ENCODE results near the gene TBC1D19. TPM values are rescaled to one million over a fixed set of nuclear protein-coding genes. Genes with fewer than 3 reads are reported as not detected.
A peak's percentile ranks its signal among the peaks of the same experiment; 100 is the strongest.
"Not testable (repeated sequence)": the region's sequence is repeated elsewhere in the genome, so short reads cannot be mapped to it uniquely, and the experiment has no call there.

The TBC1D19 gene
- total RNA-seq, 1 donor from 2014 or later = 5.2 TPM

DNA sequence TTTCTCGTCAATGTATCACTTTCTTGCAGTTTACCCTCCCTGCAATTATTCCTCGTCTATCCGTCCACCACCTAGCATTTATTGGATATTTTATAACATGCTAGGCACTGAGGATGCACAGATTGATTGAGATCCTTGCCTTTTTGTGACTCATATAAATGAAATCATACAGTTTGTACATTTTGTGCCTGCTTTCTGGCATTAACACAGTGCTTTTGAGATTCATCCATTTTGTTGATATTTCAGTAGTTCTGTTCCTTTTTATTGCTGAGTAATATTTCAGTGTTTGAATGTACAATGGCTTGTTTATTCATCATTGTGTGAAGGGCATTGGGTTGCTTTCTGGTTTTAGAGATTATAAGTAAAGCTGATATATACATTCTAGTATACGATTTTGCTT is 841 bp downstream of the TBC1D19 start:
- intact Hi-C loops (cut with micrococcal nuclease) = loop anchor here (1.0 to 5.0 kb wide), 11 partner anchors 127 to 2002 kb away; partner anchors contain the start of genes DHX15, PI4K2B, RBPJ and SEPSECS
- TF ChIP-seq, protein P1, sequence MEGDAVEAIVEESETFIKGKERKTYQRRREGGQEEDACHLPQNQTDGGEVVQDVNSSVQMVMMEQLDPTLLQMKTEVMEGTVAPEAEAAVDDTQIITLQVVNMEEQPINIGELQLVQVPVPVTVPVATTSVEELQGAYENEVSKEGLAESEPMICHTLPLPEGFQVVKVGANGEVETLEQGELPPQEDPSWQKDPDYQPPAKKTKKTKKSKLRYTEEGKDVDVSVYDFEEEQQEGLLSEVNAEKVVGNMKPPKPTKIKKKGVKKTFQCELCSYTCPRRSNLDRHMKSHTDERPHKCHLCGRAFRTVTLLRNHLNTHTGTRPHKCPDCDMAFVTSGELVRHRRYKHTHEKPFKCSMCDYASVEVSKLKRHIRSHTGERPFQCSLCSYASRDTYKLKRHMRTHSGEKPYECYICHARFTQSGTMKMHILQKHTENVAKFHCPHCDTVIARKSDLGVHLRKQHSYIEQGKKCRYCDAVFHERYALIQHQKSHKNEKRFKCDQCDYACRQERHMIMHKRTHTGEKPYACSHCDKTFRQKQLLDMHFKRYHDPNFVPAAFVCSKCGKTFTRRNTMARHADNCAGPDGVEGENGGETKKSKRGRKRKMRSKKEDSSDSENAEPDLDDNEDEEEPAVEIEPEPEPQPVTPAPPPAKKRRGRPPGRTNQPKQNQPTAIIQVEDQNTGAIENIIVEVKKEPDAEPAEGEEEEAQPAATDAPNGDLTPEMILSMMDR (IDR thresholded peaks at IDR 0.05) = no peak
- H3K36me3 Mint-ChIP-seq (ENCODE audit: low read depth) = peaks cover 7% of the 10 kb centered on the region
- POLR2A ChIA-PET = interaction anchor here (0.7 to 3.0 kb wide), 6 partner anchors 265 to 412 kb away, joined by 3 to 38 read pairs (median 8); partner anchors contain the start of genes RBPJ and STIM2
- CTCF ChIA-PET = interaction anchor here (0.7 to 2.7 kb wide), 2 partner anchors 273 to 1272 kb away, joined by 3 to 9 read pairs; partner anchors contain the start of gene ZCCHC4
- DNase-seq = no peak
- peak overlapping the region; percentile 93 for H3K27ac Mint-ChIP-seq
- no peaks in the 10 kb centered on the region for H3K27me3 Mint-ChIP-seq
- H3K9me3 Mint-ChIP-seq = no peaks in the 10 kb centered on the region
- no peak for ATAC-seq (ENCODE audit: low read depth)
- H3K4me3 Mint-ChIP-seq = peak overlapping the region; percentile 96
- H3K4me1 Mint-ChIP-seq = peaks cover 24% of the 10 kb centered on the region

DNA sequence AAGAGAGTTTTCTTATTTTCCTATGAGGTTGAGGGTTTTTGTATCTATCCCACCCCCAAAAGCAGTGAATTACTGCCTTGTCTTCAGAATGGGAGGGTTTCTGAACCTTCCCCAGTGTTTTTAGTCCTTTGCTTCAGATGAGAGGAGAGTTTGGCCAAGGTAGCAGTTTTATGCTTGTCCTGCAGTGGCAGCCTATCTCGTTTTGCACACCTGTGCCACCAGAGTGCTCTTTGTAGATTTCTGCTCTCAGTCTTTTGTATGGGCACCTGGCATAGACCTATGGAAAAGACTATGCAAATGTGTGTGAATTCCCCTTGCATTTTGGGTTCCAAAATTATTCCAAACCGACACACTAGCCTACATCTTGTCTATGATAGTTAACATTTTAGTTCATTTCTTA is 5.8 kb downstream of the TBC1D19 start:
- peaks cover 1% of the 10 kb centered on the region for H3K36me3 Mint-ChIP-seq (ENCODE audit: low read depth)
- TF ChIP-seq, protein P1 (IDR thresholded peaks at IDR 0.05) = no peak
- POLR2A ChIA-PET = no interaction called here
- H3K4me3 Mint-ChIP-seq = no peak overlapping the region
- intact Hi-C loops (cut with micrococcal nuclease) = no loop called here
- H3K27me3 Mint-ChIP-seq = no peaks in the 10 kb centered on the region
- CTCF ChIA-PET = interaction anchor here (0.5 kb wide), 1 partner anchor 131 kb away, joined by 5 read pairs; no protein-coding TSS in a partner anchor
- peaks cover 4% of the 10 kb centered on the region for H3K4me1 Mint-ChIP-seq
- ATAC-seq (ENCODE audit: low read depth) = no peak
- H3K27ac Mint-ChIP-seq = no peak overlapping the region
- no peaks in the 10 kb centered on the region for H3K9me3 Mint-ChIP-seq
- DNase-seq = no peak

DNA sequence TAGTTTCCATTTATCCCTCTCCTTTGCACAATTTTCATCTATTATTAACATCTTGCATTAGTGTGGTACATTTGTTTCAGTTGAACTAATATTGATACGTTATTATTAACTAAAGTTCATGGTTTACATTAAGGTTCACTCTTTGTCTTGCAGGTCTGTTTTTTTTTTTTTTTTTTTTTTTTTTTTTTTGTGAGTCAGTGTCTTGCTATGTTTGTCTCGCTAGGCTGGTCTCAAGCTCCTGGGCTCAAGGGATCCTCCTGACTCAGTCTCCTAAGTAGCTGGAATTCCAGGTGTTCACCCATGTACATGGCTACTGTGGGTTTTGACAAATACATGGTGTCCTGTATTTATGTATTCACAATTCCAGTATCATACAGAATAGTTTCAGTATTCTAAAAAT is 6.8 kb downstream of the TBC1D19 start:
- Mint-ChIP-seq H3K36me3 (ENCODE audit: low read depth) (peaks cover 1% of the 10 kb centered on the region), H3K4me1 (no peaks in the 10 kb centered on the region), H3K27me3 (no peaks in the 10 kb centered on the region), H3K9me3 (no peaks in the 10 kb centered on the region), H3K27ac (no peak overlapping the region), H3K4me3 (no peak overlapping the region)
- CTCF ChIA-PET = no interaction called here
- TF ChIP-seq, protein P1 (IDR thresholded peaks at IDR 0.05) = no peak
- POLR2A ChIA-PET = no interaction called here
- intact Hi-C loops (cut with micrococcal nuclease) = no loop called here
- DNase-seq = no peak
- ATAC-seq (ENCODE audit: low read depth) = no peak

DNA sequence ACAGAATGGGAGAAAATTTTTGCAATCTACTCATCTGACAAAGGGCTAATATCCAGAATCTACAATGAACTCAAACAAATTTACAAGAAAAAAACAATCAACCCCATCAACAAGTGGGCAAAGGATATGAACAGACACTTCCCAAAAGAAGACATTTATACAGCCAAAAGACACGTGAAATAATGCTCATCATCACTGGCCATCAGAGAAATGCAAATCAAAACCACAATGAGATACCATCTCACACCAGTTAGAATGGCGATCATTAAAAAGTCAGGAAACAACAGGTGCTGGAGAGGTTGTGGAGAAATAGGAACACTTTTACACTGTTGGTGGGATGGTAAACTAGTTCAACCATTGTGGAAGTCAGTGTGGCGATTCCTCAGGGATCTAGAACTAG is 9.7 kb downstream of the TBC1D19 start:
- H3K4me1 Mint-ChIP-seq; DNase-seq; H3K9me3 Mint-ChIP-seq; intact Hi-C loops (cut with micrococcal nuclease); H3K27ac Mint-ChIP-seq; ATAC-seq (ENCODE audit: low read depth); H3K4me3 Mint-ChIP-seq; H3K36me3 Mint-ChIP-seq (ENCODE audit: low read depth); H3K27me3 Mint-ChIP-seq; CTCF ChIA-PET; POLR2A ChIA-PET: not testable (repeated sequence)

DNA sequence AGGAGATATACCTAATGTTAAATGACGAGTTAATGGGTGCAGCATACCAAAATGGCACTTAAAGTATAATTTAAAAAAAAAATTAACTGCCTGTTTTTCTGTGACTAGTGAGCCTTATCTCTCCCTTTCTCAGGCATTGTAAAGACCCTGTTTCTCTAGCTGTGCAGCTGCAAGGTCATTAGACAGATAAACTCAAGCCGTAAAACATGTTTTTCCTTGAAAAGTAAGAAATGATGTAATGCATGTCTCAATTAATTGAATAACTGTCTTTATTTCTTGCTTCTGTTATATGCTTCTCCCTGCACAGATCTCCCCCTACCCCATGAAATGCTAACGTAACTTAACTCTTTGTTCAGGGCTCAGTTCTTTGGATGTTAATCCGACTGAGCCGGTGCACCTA is 10.5 kb downstream of the TBC1D19 start:
- ChIA-PET POLR2A (no interaction called here), CTCF (no interaction called here)
- intact Hi-C loops (cut with micrococcal nuclease) = no loop called here

More for the DNA sequence above, 10.5 kb downstream of the TBC1D19 start:
- peaks cover 1% of the 10 kb centered on the region for H3K36me3 Mint-ChIP-seq (ENCODE audit: low read depth)
- TF ChIP-seq, protein P1 (IDR thresholded peaks at IDR 0.05) = no peak
- no peaks in the 10 kb centered on the region for H3K27me3 Mint-ChIP-seq
- ATAC-seq (ENCODE audit: low read depth) = no peak
- no peak overlapping the region for H3K4me3 Mint-ChIP-seq
- H3K9me3 Mint-ChIP-seq = no peaks in the 10 kb centered on the region
- no peak overlapping the region for H3K27ac Mint-ChIP-seq
- no peaks in the 10 kb centered on the region for H3K4me1 Mint-ChIP-seq
- DNase-seq = no peak

Data from activated B cell treated with CpG ODN at 0.5 μM for 24 hours (primary cell).